Right kidney (tissue), 1 donor: ENCODE data around the gene CDC42SE1.

Experiments
- DNase-seq: peaks from one replicate; pipeline ENCODE4 v3.0.0-alpha.2; 2016

Gene CDC42SE1

DNA sequence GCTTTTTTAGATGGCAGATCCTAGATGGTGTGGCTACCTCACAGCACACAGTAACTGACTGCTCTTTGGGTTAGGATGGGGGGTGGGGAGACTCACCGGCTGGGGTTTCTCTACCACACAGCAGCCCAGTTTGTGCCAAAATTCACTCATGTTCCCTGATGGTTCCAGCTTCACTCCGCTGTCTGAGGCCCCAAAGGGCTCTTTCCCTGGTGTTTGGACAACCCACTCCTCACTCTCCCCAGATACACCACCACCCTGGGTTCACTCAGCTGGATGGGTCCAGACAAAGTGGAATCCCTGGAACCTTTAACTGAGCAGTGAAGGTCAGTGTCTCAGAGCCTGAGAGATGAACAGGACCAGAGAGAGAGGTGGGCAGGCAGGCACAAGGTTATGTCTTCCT lies 3.8 kb downstream of the CDC42SE1 start:
- DNase-seq = no peak

DNA sequence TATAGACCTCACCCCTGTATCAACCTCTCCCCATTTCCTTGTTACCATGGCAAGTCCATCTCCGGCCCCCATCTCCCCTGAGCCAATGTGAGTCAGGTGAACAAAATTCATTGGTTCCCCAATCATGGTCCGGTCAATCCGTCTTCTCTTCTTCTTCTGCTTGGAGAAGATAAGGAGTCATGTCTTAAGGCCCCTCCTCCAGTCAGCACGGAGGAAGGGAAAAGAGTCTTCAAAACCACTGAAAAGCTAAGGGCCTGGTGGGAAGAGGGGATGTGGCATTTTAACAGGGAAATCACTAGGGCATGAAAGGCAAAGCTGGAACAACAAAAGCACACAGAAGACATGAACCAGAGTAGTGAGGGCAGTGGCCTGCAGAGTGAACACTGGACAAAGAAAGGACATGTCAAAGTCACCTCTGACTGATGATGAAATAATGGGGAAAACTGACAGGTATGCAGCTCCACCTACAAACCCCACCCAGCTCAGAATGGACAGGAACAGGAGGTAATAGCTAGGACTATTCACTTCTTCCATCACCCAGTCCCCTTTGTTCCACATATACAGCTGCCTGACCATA lies 4.4 kb downstream of the CDC42SE1 start:
- no peak for DNase-seq

DNA sequence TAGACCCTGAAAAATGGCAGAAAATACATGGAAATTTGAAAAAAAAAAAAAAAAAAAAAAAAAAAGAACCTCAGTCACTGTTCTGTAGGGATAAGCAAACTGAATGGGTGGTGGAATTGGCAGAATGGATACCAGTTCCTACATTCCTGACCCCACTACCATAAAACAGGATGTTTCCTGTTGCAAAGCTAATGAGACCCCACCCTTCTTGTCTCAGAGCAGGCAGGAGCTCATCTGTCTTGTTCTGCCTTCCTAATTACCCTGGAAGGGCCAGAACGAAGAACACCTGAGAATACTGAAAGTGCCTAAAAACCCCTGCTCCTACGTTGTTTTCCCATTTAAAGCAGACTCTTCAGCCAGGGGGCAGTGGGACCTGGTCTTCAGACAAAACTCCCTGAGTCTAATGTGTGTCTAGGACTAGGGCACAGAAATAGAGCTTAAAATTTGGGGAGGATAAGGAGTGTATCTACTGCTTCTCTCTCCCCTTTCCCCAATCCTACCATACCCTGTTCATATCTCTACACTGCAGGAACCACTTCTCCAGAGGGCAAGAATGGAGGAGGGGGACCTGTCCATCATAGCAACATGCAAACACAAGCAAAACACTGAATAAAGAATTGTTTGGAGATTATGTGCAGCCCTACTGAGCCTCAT lies 7.9 kb downstream of the CDC42SE1 start:
- no peak for DNase-seq

DNA sequence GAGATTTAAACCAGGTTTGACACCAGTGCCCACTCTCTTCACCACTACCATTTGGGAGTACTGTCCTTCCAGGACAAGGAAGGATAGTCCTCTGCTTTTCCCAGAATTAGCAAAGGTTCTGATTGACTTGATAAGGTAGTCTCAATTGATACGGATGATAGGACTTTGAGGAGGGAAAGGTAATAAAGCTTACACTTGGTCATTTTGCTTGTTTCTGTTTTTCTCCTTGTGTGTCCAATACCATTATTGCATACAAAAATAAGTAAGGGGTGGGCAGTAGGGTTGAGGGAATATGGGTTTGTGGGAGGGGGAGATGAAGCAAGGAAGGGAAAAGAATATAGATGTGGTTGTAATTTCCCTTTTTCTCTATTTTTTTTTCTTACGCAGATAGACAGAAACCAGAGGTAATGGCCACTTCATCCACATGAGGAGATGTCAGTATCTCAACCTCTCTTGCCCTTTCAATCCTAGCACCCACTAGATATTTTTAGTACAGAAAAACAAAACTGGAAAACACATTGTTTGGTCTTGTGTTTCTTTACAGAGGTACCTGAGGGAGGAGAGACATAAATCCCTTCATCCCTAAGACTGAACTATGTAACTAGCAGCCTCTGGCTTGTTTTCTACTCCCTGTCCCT lies 9.3 kb downstream of the CDC42SE1 start:
- no peak for DNase-seq

DNA sequence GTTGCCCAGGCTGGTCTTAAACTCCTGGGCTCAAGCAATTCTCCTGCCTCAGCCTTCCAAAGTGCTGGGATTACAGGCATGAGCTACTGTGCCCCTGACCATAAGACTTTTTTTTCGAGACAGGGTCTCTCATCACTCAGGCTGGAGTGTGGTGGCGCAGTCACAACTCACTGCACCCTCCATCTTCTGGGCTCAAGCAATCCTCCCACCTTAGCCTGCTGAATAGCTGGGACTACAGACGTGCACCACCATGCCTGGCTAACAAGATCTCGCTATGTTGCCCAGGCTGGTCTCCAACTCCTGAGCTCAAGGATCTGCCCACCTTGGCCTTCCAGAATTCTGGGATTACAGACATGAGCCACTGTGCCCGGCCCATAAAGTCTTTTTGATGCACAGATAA lies 10.0 kb downstream of the CDC42SE1 start:
- no peak for DNase-seq

DNA sequence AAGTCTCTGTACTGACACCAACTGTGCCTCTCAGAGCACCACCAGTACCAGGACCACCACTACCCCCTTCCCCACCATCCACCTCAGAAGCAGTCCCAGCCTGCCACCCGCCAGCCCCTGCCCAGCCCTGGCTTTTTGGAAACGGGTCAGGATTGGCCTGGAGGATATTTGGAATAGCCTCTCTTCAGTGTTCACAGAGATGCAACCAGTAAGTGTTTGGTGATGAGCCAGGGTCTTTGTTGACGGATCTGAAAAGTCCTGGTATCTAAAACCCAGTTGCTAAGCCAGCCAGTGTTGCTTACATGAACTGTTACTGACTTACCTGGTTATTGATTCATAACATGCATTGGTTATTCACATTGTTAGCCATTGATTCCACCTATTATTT lies 10.8 kb downstream of the CDC42SE1 start:
- no peak for DNase-seq

DNA sequence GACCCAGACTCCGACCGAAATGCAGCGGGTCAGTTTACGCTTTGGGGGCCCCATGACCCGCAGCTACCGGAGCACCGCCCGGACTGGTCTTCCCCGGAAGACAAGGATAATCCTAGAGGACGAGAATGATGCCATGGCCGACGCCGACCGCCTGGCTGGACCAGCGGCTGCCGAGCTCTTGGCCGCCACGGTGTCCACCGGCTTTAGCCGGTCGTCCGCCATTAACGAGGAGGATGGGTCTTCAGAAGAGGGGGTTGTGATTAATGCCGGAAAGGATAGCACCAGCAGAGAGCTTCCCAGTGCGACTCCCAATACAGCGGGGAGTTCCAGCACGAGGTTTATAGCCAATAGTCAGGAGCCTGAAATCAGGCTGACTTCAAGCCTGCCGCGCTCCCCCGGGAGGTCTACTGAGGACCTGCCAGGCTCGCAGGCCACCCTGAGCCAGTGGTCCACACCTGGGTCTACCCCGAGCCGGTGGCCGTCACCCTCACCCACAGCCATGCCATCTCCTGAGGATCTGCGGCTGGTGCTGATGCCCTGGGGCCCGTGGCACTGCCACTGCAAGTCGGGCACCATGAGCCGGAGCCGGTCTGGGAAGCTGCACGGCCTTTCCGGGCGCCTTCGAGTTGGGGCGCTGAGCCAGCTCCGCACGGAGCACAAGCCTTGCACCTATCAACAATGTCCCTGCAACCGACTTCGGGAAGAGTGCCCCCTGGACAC lies 11.3 kb downstream of the CDC42SE1 start:
- peak; percentile 90 for DNase-seq

DNA sequence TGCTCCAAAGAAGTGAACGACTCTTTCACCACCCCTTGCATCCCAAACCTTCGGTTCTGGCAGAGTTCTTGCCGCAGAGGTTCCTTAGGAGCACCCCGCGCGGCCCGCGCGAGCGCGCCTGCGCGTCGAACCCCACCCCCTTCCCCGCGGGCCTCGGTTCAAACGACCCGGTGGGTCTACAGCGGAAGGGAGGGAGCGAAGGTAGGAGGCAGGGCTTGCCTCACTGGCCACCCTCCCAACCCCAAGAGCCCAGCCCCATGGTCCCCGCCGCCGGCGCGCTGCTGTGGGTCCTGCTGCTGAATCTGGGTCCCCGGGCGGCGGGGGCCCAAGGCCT lies 11.9 kb downstream of the CDC42SE1 start, which contains the start of gene C1orf56:
Gene C1orf56, plus strand, starts transcription at position 161 of the 334 bp plus-strand sequence. Its CDS starts 97 bp downstream, at position 258.
- DNase-seq = no peak

DNA sequence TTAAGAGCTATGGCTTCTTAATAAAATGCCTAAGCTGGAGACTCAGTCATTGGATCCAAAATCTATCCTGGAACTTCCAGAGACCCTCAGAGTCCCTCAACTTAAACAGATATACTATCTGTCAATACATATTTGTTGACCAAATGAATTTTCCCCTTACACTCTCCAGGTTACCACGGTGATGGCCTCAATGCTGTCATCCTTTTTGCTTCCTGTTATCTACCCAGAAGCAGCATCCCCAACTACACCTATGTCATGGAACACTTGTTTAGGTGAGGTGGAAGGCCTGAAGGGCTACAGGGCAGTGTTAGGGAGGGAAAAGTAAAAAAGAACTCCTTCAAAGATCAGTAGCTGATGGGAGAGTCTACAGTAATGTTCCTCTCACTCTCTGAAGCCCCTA lies 16.3 kb downstream of the CDC42SE1 start:
- no peak for DNase-seq

DNA sequence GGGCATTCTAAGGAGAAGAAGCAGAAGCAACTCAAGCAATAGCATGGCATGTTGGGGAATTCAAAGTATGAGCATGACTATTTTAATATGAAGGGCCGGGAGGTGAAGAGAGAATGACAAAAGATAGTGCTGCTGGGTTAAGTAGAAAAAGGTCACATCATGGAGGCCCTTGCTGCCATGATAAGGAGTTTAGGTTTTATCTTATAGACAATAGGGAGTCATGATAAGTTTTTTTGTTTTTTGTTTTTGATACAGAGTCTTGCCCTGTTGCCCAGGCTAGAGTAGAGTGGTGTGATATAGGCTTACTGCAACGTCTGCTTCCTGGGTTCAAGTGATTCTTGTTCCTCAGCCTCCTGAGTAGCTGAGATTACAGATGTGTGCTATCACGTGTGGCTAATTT lies 19.9 kb downstream of the CDC42SE1 start:
- DNase-seq = no peak

DNA sequence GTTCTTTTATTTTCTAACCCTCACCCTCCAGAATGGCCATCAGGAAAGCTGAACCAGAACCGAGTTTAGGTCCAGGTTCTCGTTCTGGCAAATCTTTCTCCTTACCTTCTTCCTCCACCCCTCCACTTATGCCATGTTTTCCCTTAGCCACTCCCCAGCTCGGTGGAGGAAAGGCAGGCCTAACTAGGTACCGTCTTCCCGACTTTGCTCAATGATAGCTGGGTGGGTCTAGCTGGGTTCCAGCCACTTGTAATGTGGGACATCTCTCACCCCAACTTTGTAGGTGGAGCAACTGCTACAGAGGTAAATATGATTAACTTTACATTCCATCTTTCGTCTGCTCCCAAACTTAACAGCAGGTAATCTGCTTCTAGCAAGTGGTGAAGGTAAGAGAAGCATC lies 22.4 kb downstream of the CDC42SE1 start:
- DNase-seq = no peak

DNA sequence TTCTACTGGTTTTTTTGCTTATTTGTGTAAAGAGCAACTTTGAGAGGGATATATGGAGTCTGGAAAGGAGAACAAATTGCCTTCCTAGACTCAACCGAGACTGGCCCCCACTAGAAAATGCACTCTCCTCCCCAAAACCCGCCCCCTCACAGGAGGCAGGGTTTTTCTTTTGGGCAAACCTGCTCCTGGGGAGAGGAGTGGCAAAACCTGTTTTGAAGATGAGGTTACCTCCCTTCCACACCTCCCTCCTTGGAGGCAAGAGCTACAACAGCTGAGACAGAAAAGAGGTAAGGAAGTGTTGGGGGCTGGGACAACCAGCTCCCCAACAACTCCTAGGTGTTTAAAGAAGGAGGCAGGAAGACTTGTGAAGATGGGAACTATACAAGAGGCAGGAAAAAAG lies 23.1 kb downstream of the CDC42SE1 start, which contains the start of gene BNIPL:
Gene BNIPL, plus strand, starts transcription at position 231 of the 400 bp plus-strand sequence. Its CDS starts 140 bp downstream, at position 371.
- DNase-seq = no peak

DNA sequence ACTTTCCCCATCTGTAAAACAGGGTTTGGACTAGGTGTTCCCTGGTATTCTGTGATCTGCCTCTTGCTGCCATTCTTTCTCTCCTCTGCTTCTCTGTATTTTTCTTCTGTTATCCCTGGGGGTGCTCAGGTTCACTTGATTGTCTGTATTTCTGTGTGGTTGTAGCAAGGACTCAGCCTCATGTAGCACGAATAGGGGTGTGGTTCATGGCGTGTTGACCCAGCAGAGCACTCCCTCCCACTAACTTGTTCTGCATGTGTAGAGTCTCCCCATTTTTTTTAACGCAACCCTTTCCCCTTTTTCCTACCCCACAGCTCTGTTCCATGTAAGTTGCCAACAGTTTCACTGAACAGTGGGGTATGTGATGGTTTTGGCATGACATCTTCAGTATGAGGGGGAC lies 24.3 kb downstream of the CDC42SE1 start:
- DNase-seq = no peak

DNA sequence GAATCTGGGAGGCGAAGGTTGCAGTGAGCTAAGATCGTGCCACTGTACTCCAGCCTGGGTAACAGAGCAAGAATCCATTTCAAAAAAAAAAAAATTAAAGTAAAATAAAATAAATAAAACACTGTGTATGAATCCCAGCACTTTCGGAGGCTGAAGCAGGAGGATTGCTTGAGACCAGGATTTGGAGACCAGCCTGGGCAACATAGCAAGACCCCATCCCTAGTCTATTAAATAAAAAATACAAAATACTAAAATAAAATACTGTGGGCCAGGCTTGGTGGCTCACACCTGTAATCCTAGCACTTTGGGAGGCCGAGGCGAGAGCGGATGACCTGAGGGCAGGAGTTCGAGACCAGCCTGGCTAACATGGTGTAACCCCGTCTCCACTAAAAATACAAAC lies 27.3 kb downstream of the CDC42SE1 start:
- DNase-seq = no peak

DNA sequence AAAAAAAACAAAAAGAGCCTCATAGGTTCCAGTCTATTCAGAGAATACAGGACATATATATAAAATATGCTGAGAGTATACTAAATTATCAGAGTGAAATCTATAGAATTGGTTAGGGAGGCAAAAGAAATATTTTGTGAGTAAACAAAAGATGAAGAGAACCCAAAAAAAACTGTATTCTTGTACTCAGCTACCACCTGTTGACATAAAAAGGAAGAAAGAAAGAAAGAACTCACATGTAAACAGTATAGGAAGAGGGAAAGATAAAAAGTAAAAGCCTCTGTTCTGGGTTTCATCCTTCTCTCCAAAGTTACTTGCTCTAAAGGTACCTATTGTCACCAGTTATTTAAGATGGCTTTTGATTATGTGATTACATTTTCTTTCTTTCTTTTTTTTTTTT lies 33.0 kb downstream of the CDC42SE1 start:
- DNase-seq = no peak

DNA sequence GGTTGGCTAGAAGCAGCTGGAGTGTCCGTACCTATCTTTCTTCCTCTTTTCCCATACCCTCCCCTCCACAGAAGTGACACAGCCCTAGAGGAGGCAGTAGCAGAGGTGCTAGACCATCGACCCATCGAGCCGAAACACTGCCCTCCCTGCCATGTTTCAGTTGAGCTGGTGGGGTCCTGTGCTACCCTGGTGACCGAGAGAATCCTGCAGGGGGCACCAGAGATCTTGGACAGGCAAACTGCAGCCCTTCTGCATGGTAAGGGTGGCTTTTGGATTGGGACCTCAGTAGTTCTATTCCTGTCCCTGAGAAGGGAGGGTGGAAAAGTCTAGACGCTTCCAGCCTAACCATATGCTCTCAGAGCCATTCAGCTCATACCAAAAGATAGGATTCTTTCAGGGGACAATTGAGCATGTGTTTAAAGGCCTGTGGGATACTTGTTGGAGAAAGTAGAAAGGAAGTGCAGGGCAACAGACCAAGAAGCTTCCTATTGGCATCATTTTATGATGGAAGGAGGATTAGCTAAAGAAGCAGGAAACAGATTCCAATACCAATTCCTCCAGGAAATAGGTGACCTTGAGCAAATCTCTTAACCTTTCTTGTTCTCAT lies 34.8 kb downstream of the CDC42SE1 start:
- peak; percentile 36 for DNase-seq

DNA sequence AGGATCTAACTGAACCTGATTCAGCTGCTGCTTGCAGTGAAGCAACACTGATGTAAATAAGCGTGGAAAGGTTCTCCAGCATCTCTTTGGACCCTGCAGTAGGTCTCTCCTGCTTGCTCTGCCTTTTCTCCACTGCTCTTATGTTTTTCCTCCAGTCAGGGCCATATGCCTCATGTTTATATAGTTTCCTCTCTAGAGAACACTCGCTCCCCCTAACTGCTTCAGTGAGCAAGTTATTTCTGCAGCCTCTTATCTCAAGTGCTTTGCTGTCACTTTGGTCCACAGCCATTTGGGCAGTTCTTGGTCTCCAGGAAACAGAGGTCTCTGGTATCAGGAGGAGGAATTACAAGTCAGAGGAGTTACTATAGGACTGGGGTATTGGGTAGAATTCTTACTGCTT lies 45.9 kb downstream of the CDC42SE1 start:
- DNase-seq = peak; percentile 35

DNA sequence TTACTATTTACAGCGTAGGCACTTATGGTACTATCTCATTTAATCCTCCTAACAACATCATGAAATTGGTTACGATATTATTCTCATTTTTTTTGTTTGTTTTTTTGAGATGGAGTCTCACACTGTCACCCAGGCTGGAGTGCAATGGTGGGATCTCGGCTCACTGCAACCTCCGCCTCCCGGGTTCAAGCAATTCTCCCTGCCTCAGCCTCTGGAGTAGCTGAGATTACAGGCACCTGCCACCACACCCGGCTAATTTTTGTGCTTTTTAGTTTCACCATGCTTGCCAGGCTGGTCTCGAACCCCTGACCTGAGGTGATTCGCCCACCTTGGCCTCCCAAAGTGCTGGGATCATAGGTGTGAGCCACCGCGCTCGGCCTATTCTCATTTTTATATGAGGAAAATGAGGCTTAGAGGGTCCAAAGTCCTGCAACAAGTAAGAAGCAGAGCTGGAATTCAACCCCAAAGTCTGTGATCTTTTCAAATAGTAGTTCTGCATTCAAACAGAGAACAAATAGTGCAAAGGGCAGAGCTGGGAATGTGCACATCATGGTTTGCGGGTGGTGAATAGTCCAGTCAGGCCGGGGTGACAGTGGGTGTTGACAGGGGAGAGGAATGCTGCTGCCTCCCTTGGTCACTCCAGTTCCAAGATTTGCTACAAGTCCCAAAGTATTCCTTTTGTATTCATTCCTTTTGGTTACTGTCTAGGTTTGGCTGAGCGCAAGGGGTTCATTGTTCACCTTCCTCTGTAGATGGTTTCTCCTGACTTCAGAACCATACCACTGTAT lies 46.5 kb downstream of the CDC42SE1 start:
- no peak for DNase-seq

DNA sequence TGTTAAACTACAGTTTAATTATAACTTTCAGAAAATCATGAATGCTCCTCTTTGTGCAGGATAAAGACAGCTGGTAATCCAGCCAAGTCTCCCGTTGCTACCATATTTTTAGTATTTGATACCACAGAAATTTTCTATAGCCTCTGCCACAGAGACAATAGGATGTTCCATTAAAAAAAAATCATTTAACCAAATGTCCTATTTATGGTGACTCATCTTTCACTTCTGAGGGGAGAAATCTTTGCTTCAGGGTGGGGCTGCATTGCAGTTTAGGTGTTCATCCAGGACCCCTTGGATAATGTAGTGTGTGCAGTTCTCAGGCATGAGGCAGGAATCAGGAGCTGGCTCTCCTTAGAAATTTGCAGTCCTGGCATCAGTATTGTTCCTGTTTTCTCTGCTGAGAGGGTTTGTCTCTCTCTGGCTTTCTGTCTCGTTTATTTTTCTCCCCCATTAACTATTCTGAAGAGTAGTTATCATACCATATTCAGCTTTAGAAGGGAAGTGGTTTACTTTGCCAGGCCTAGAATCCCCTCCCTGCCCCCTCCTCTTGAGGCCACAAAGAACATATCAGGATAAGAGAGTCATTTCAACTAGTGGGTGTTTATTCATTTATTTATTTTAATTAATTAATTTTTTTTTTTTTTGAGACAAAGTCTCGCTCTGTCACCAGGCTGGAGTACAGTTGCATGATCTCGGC lies 48.1 kb downstream of the CDC42SE1 start:
- no peak for DNase-seq

DNA sequence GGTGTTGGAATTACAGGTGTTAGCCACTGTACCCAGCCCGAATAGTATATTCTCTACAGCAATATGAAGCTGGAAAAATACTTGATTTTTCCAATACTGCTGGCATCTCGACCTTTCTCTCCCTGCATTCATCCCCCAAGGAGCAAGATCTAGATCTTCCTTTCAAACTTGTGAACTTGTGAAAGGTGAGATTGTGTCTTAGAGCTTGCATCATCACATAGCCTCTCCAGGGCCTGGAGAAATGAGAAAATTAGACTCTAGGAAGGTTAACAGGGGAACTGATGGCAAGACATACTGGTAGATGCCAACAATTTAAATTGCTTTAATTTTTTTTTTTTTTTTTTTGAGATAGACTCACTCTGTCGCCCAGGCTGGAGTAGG lies 49.1 kb downstream of the CDC42SE1 start:
- no peak for DNase-seq

DNA sequence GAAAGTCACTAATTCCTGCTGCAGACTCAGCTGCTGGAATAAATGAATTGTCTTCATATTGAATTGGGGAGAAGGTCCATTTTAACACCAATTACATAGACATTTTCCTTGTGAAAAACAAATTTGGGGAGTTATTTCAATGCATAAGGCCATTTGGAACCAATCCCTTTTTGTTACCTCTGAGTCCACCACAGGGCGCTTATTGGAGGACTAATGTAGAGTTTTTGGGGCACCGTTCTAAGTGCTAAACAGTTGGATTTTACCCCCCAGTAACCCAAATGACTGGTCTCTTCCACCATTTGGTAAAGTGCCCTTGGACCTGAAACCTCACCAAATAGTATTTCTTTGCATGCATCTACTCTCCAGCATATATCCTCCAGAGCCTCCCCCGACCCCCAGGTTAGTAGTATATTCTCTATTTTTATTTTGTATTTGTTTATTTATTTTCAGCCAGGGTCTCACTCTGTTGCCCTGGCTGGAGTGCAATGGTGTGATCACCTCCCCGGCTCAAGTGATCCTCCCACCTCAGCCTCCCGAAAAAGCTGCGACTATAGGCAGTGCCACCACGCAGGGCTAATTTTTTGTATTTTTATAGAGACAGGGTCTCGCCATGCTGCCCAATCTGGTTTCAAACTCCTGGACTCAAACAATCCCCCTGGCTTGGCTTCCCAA lies 49.6 kb downstream of the CDC42SE1 start:
- DNase-seq = no peak
